HG03378 (cell line): ENCODE results near the gene SLC18A2.

Experiments
- ATAC-seq: cut with Tn5 transposase; IDR thresholded peaks from one replicate; pipeline ENCODE4 v1.9.1; 2021; ENCODE audit warnings: mild to moderate bottlenecking, moderate library complexity; ENCODE audit not compliant: unreplicated experiment

SLC18A2 gene

GRCh38 chr10:117237401-117237991, 3.4 kb upstream of the SLC18A2 start:
- ATAC-seq = no peak

- ATAC-seq = no peak
Measured at GRCh38 chr10:117239051-117239450, 1.9 kb upstream of the SLC18A2 start.

GRCh38 chr10:117239721-117240620, 943 bp upstream of the SLC18A2 start:
- ATAC-seq = no peak

GRCh38 chr10:117241541-117242462, 888 bp downstream of the SLC18A2 start:
- ATAC-seq = no peak

- ATAC-seq = no peak
Measured at GRCh38 chr10:117242463-117242832, 1.5 kb downstream of the SLC18A2 start.

GRCh38 chr10:117246997-117247671, 6.2 kb downstream of the SLC18A2 start:
- no peak for ATAC-seq

- ATAC-seq = no peak
Measured at GRCh38 chr10:117248750-117249465, 8.0 kb downstream of the SLC18A2 start.

GRCh38 chr10:117249493-117250093, 8.7 kb downstream of the SLC18A2 start:
- peak; percentile 90 for ATAC-seq

GRCh38 chr10:117250411-117250810, 9.5 kb downstream of the SLC18A2 start:
- ATAC-seq = no peak

GRCh38 chr10:117253908-117254307, 13.0 kb downstream of the SLC18A2 start:
- no peak for ATAC-seq

GRCh38 chr10:117254338-117254737, 13.4 kb downstream of the SLC18A2 start:
- no peak for ATAC-seq

GRCh38 chr10:117254774-117255735, 14.1 kb downstream of the SLC18A2 start:
- ATAC-seq = no peak

GRCh38 chr10:117255835-117256460, 15.0 kb downstream of the SLC18A2 start:
- ATAC-seq = no peak

GRCh38 chr10:117256910-117257309, 16.0 kb downstream of the SLC18A2 start:
- no peak for ATAC-seq

- no peak for ATAC-seq
Measured at GRCh38 chr10:117257721-117258120, 16.8 kb downstream of the SLC18A2 start.

- no peak for ATAC-seq
Measured at GRCh38 chr10:117259279-117259678, 18.4 kb downstream of the SLC18A2 start.

- no peak for ATAC-seq
Measured at GRCh38 chr10:117260084-117260483, 19.2 kb downstream of the SLC18A2 start.

- no peak for ATAC-seq
Measured at GRCh38 chr10:117261501-117261900, 20.6 kb downstream of the SLC18A2 start.
